Left renal cortex interstitium (tissue), 4 donors: ENCODE data around the gene RHOF. TPM values are rescaled to one million over a fixed set of nuclear protein-coding genes. Genes with fewer than 3 reads are reported as not detected.
"Not testable (repeated sequence)": the region's sequence is repeated elsewhere in the genome, so short reads cannot be mapped to it uniquely, and the experiment has no call there.

Experiments
- DNase-seq, 4 donors: peaks; one replicate each; pipeline ENCODE4 v3.0.0-alpha.2; 2013; ENCODE audit warnings: low read depth in 4 of 4, low spot score in 2 of 4, missing footprints in 1 of 4
- polyA plus RNA-seq, 4 donors: library from polyadenylated mRNA; unstranded; fragments of 120-200 nt; gene quantifications; one replicate each; pipeline ENCODE4 v1.2.1, GENCODE V29; 2013; ENCODE audit not compliant: insufficient read length in 4 of 4

Gene RHOF
- polyA plus RNA-seq, 4 donors: 9.6 to 15.4 (median 12.5) TPM

GRCh38 chr12:121778567-121779421 lies 14.7 kb downstream of the RHOF start:
- DNase-seq: no peak

- DNase-seq: no peak
Measured at GRCh38 chr12:121776190-121777098, 17.0 kb downstream of the RHOF start.

GRCh38 chr12:121775501-121775900 lies 18.0 kb downstream of the RHOF start:
- DNase-seq: no peak

- DNase-seq: no peak
Measured at GRCh38 chr12:121774968-121775474, 18.5 kb downstream of the RHOF start.

GRCh38 chr12:121773011-121773777 lies 20.3 kb downstream of the RHOF start:
- DNase-seq: no peak

GRCh38 chr12:121770813-121771625 lies 22.5 kb downstream of the RHOF start:
- no peak for DNase-seq

GRCh38 chr12:121770388-121770787 lies 23.1 kb downstream of the RHOF start:
- DNase-seq: no peak

GRCh38 chr12:121769831-121770301 lies 23.6 kb downstream of the RHOF start:
- no peak for DNase-seq

- DNase-seq: no peak
Measured at GRCh38 chr12:121769297-121769830, 24.1 kb downstream of the RHOF start.

- no peak for DNase-seq
Measured at GRCh38 chr12:121767525-121768016, 25.9 kb downstream of the RHOF start.

GRCh38 chr12:121766290-121767039 lies 27.0 kb downstream of the RHOF start:
- no peak for DNase-seq

GRCh38 chr12:121765573-121765972 lies 27.9 kb downstream of the RHOF start:
- no peak for DNase-seq

GRCh38 chr12:121764808-121765207 lies 28.7 kb downstream of the RHOF start:
- DNase-seq: no peak

GRCh38 chr12:121762269-121762668 lies 31.2 kb downstream of the RHOF start:
- no peak for DNase-seq

GRCh38 chr12:121758536-121758935 lies 35.0 kb downstream of the RHOF start:
- DNase-seq: not testable (repeated sequence)

GRCh38 chr12:121755591-121755990 lies 37.9 kb downstream of the RHOF start:
- no peak for DNase-seq

GRCh38 chr12:121754836-121755235 lies 38.7 kb downstream of the RHOF start:
- no peak for DNase-seq

GRCh38 chr12:121753844-121754264 lies 39.6 kb downstream of the RHOF start:
- DNase-seq: no peak
